ENCODE results near the gene ASB3. TPM values are rescaled to one million over a fixed set of nuclear protein-coding genes. Genes with fewer than 3 reads are reported as not detected.

ASB3 gene
- total RNA-seq, 4 donors from 2014 or later = 10.0 to 15.0 (median 13.2) TPM

GRCh38 chr2:53782676-53783075 lies 4.1 kb downstream of the ASB3 start:
- intact Hi-C loops (cut with DNase I) = no loop called here
- WGBS = 74% methylated on average over 8 of the region's 8 CpGs
- no peak for DNase-seq (ENCODE audit: extremely low spot score)
- no peak overlapping the region for H3K27ac ChIP-seq (replicated peaks in 1 of 4)
- H3K27me3 ChIP-seq = no peaks in the 10 kb centered on the region
- peaks cover 18 to 48% (median 37%) of the 10 kb centered on the region in 4 donors for H3K4me1 ChIP-seq
- no peak overlapping the region for H3K4me3 ChIP-seq
- no peak for TF ChIP-seq POLR2AphosphoS5 (IDR thresholded peaks at IDR 0.05)
- no peak for TF ChIP-seq EP300 (IDR thresholded peaks at IDR 0.05)
- TF ChIP-seq CTCF (IDR thresholded peaks at IDR 0.05) = no peak
- no peak for TF ChIP-seq POLR2A (IDR thresholded peaks at IDR 0.05; ENCODE audit: low read depth)
- peaks cover 0 to 16% (median 7%) of the 10 kb centered on the region in 4 donors for H3K36me3 ChIP-seq
- H3K9me3 ChIP-seq = no peaks in the 10 kb centered on the region

GRCh38 chr2:53780056-53780455 lies 6.7 kb downstream of the ASB3 start:
- H3K27me3 ChIP-seq = no peaks in the 10 kb centered on the region
- TF ChIP-seq POLR2A (IDR thresholded peaks at IDR 0.05; ENCODE audit: low read depth) (no peak), POLR2AphosphoS5 (IDR thresholded peaks at IDR 0.05) (no peak), EP300 (IDR thresholded peaks at IDR 0.05) (no peak), CTCF (IDR thresholded peaks at IDR 0.05) (no peak)
- H3K9me3 ChIP-seq = no peaks in the 10 kb centered on the region
- H3K4me3 ChIP-seq = no peak overlapping the region
- DNase-seq (ENCODE audit: extremely low spot score) = no peak
- H3K27ac ChIP-seq (replicated peaks in 1 of 4) = no peak overlapping the region
- intact Hi-C loops (cut with DNase I) = no loop called here
- H3K4me1 ChIP-seq = peaks cover 6 to 32% (median 23%) of the 10 kb centered on the region in 4 donors
- H3K36me3 ChIP-seq = peaks cover 0 to 16% (median 7%) of the 10 kb centered on the region in 4 donors
- 90% methylated on average over 4 of the region's 4 CpGs for WGBS

GRCh38 chr2:53778536-53779162 lies 8.1 kb downstream of the ASB3 start:
- 92% methylated on average over 5 of the region's 5 CpGs for WGBS
- Histone ChIP-seq H3K4me3 (no peak overlapping the region), H3K36me3 (peaks cover 0 to 16% (median 7%) of the 10 kb centered on the region in 4 donors), H3K27me3 (no peaks in the 10 kb centered on the region), H3K27ac (replicated peaks in 1 of 4) (no peak overlapping the region), H3K4me1 (peaks cover 0 to 18% (median 11%) of the 10 kb centered on the region in 4 donors), H3K9me3 (no peaks in the 10 kb centered on the region)
- DNase-seq (ENCODE audit: extremely low spot score) = no peak
- TF ChIP-seq EP300 (IDR thresholded peaks at IDR 0.05) (no peak), CTCF (IDR thresholded peaks at IDR 0.05) (no peak), POLR2AphosphoS5 (IDR thresholded peaks at IDR 0.05) (no peak), POLR2A (IDR thresholded peaks at IDR 0.05; ENCODE audit: low read depth) (no peak)
- intact Hi-C loops (cut with DNase I) = no loop called here

- WGBS = 63% methylated on average over 1 of the region's 1 CpG
- no peak overlapping the region for H3K4me3 ChIP-seq
- no peak for DNase-seq (ENCODE audit: extremely low spot score)
- H3K36me3 ChIP-seq = peaks cover 0 to 16% (median 7%) of the 10 kb centered on the region in 4 donors
- no peaks in the 10 kb centered on the region for H3K9me3 ChIP-seq
- no peak for TF ChIP-seq CTCF (IDR thresholded peaks at IDR 0.05)
- TF ChIP-seq POLR2AphosphoS5 (IDR thresholded peaks at IDR 0.05) = no peak
- no peak for TF ChIP-seq POLR2A (IDR thresholded peaks at IDR 0.05; ENCODE audit: low read depth)
- TF ChIP-seq EP300 (IDR thresholded peaks at IDR 0.05) = no peak
- H3K27ac ChIP-seq (replicated peaks in 1 of 4) = no peak overlapping the region
- H3K27me3 ChIP-seq = no peaks in the 10 kb centered on the region
- intact Hi-C loops (cut with DNase I) = no loop called here
- H3K4me1 ChIP-seq = peaks cover 0 to 6% (median 4%) of the 10 kb centered on the region in 4 donors
Observed at GRCh38 chr2:53777134-53777533, 9.6 kb downstream of the ASB3 start.

- TF ChIP-seq CTCF (IDR thresholded peaks at IDR 0.05) (no peak), EP300 (IDR thresholded peaks at IDR 0.05) (no peak), POLR2AphosphoS5 (IDR thresholded peaks at IDR 0.05) (no peak), POLR2A (IDR thresholded peaks at IDR 0.05; ENCODE audit: low read depth) (no peak)
- Histone ChIP-seq H3K36me3 (no peaks in the 10 kb centered on the region), H3K9me3 (no peaks in the 10 kb centered on the region), H3K4me3 (no peak overlapping the region), H3K27me3 (no peaks in the 10 kb centered on the region), H3K4me1 (peaks cover 11 to 19% (median 13%) of the 10 kb centered on the region in 4 donors), H3K27ac (replicated peaks in 1 of 4) (no peak overlapping the region)
- 95% methylated on average over 4 of the region's 4 CpGs for WGBS
- DNase-seq (ENCODE audit: extremely low spot score) = no peak
- intact Hi-C loops (cut with DNase I) = no loop called here
Observed at GRCh38 chr2:53770264-53770663, 16.5 kb downstream of the ASB3 start.
